K562 (cell line): ENCODE measurements around the gene NOS1.
"Not testable (repeated sequence)": the region's sequence is repeated elsewhere in the genome, so short reads cannot be mapped to it uniquely, and the experiment has no call there.

Experiments
- CEBPB ChIP-seq: fragments of 450-650 bp; IDR thresholded peaks from 2 replicates; pipeline ENCODE4 v1.6.1; 2016; ENCODE audit warnings: missing genetic modification characterization, missing compliant biosample characterization
- CHD1 ChIP-seq: fragments of 200-600 bp; sonication (generic); IDR thresholded peaks from one replicate; pipeline ENCODE4 v1.6.1; 2012; ENCODE audit warnings: mild to moderate bottlenecking, moderate library complexity, low read length, inconsistent platforms
- EZH2 ChIP-seq: IDR thresholded peaks from 2 replicates; pipeline ENCODE4 v1.6.1; 2012; ENCODE audit warnings: low read depth, mild to moderate bottlenecking, inconsistent platforms, low read length, borderline replicate concordance
- ILF3 ChIP-seq: fragments of 450-650 bp; IDR thresholded peaks from 2 replicates; pipeline ENCODE4 v1.6.1; 2018; ENCODE audit warnings: antibody characterized with exemption, mild to moderate bottlenecking, moderate library complexity, borderline replicate concordance
- JUN ChIP-seq, 2 experiments: sonication (generic) in 1 of 2; formaldehyde crosslinking in 1 of 2; IDR thresholded peaks; 2 replicates each; pipeline versions ENCODE4 v1.6.1 to v1.8.0; 2012 to 2022; ENCODE audit warnings: borderline replicate concordance in 2 of 2, mild to moderate bottlenecking in 2 of 2, improper control_type of control experiment in 1 of 2, low read depth in 1 of 2, low read length in 1 of 2, missing genetic modification reagents in 1 of 2
- NFXL1 ChIP-seq: fragments of 450-650 bp; formaldehyde crosslinking; IDR thresholded peaks from 2 replicates; pipeline ENCODE4 v1.4.0; 2021; ENCODE audit warnings: mild to moderate bottlenecking
- POLR2A ChIP-seq: fragments of 450-650 bp; conservative IDR thresholded peaks from 2 replicates; pipeline ENCODE4 v1.6.1; 2016
- SIN3A ChIP-seq, 2 experiments: fragments of 150-350 bp in 1 of 2; IDR thresholded peaks; 2 replicates each; pipeline ENCODE4 v1.6.1; 2011 to 2016; ENCODE audit warnings: borderline replicate concordance in 2 of 2, low read depth in 2 of 2, low read length in 2 of 2, mild to moderate bottlenecking in 2 of 2, moderate library complexity in 2 of 2; ENCODE audit not compliant: control insufficient read depth in 1 of 2
- SMARCC2 ChIP-seq: fragments of 450-650 bp; IDR thresholded peaks from 2 replicates; pipeline ENCODE4 v1.6.1; 2017; ENCODE audit warnings: antibody characterized with exemption, moderate library complexity, mild to moderate bottlenecking, low read depth
- YY1 ChIP-seq, 3 experiments: IDR thresholded peaks; 2 replicates each; pipeline ENCODE4 v1.6.1; 2011; ENCODE audit warnings: low read length in 2 of 3, mild to moderate bottlenecking in 2 of 3, moderate library complexity in 2 of 3, borderline replicate concordance in 1 of 3, control low read depth in 1 of 3, low read depth in 1 of 3; ENCODE audit not compliant: insufficient read depth in 3 of 3, insufficient replicate concordance in 2 of 3, control insufficient read depth in 1 of 3, insufficient read length in 1 of 3; ENCODE audit errors: extremely low read depth in 1 of 3
- TF ChIP-seq, protein P1 (sequence below), 2 experiments: fragments of 450-650 bp in 1 of 2; sonication (generic) in 1 of 2; formaldehyde crosslinking in 1 of 2; IDR thresholded peaks in 1 of 2; conservative IDR thresholded peaks in 1 of 2; 2 replicates each; pipeline versions ENCODE4 v1.6.1 to v1.8.1; 2016 to 2023; ENCODE audit warnings: mild to moderate bottlenecking in 2 of 2, moderate library complexity in 2 of 2, inconsistent platforms in 1 of 2, missing genetic modification reagents in 1 of 2
- TF ChIP-seq, protein P2 (sequence below), 3 experiments: IDR thresholded peaks in 2 of 3; conservative IDR thresholded peaks in 1 of 3; 2 replicates each; pipeline ENCODE4 v1.5.1; 2011 to 2012; ENCODE audit warnings: low read length in 3 of 3, mild to moderate bottlenecking in 3 of 3, control low read depth in 2 of 3, improper control_type of control experiment in 1 of 3, inconsistent platforms in 1 of 3, low read depth in 1 of 3, mixed read lengths in 1 of 3, moderate library complexity in 1 of 3; ENCODE audit not compliant: insufficient read depth in 2 of 3
- TF ChIP-seq, protein P3 (sequence below), 2 experiments: fragments of 450-650 bp in 1 of 2; sonication (generic) in 1 of 2; formaldehyde crosslinking in 1 of 2; IDR thresholded peaks; 2 replicates each; pipeline versions ENCODE4 v1.7.1 to v1.9.0; 2016 to 2022; ENCODE audit warnings: inconsistent platforms in 1 of 2, mild to moderate bottlenecking in 1 of 2, missing genetic modification reagents in 1 of 2

DNA sequence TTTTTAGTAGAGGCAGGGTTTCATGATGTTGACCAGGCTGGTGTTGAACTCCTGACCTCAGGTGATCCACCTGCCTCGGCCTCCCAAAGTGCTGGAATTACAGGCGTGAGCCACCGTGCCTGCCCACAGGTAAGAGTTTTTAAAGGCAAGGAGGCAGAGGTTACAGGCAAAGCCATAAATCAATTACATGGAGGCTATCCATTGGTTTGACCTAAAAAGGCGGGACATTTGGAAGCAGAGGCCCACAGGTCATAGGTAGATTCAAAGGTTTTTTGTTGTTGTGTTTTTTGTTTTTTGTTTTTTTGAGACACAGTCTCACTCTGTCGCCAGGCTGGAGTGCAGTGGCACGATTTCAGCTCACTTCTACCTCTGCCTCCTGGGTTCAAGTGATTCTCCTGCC is 165.1 kb downstream of the NOS1 start:
- TF ChIP-seq CHD1; JUN (IDR thresholded peaks at IDR 0.05; ENCODE audit: borderline replicate concordance, low read depth, low read length); JUN (CRISPR knock-in tag; IDR thresholded peaks at IDR 0.05; ENCODE audit: borderline replicate concordance); NFXL1 (CRISPR knock-in tag); EZH2; SIN3A (IDR thresholded peaks at IDR 0.05; ENCODE audit: borderline replicate concordance in 2 of 2, control insufficient read depth in 1 of 2, low read depth in 2 of 2, low read length in 2 of 2); ILF3; POLR2A; CEBPB; YY1 (IDR thresholded peaks at IDR 0.05; ENCODE audit: borderline replicate concordance in 1 of 3, control insufficient read depth in 1 of 3, extremely low read depth in 1 of 3, insufficient read depth in 3 of 3, insufficient read length in 1 of 3, insufficient replicate concordance in 2 of 3, low read depth in 1 of 3, low read length in 2 of 3); SMARCC2: not testable (repeated sequence)
- TF ChIP-seq, protein P1, sequence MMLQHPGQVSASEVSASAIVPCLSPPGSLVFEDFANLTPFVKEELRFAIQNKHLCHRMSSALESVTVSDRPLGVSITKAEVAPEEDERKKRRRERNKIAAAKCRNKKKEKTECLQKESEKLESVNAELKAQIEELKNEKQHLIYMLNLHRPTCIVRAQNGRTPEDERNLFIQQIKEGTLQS (IDR thresholded peaks at IDR 0.05), result not testable (repeated sequence)
- TF ChIP-seq, protein P1 (CRISPR knock-in tag; conservative IDR thresholded peaks at IDR 0.05), result not testable (repeated sequence)
- TF ChIP-seq, protein P2, sequence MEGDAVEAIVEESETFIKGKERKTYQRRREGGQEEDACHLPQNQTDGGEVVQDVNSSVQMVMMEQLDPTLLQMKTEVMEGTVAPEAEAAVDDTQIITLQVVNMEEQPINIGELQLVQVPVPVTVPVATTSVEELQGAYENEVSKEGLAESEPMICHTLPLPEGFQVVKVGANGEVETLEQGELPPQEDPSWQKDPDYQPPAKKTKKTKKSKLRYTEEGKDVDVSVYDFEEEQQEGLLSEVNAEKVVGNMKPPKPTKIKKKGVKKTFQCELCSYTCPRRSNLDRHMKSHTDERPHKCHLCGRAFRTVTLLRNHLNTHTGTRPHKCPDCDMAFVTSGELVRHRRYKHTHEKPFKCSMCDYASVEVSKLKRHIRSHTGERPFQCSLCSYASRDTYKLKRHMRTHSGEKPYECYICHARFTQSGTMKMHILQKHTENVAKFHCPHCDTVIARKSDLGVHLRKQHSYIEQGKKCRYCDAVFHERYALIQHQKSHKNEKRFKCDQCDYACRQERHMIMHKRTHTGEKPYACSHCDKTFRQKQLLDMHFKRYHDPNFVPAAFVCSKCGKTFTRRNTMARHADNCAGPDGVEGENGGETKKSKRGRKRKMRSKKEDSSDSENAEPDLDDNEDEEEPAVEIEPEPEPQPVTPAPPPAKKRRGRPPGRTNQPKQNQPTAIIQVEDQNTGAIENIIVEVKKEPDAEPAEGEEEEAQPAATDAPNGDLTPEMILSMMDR (IDR thresholded peaks at IDR 0.05 in 2 of 3, conservative IDR thresholded peaks at IDR 0.05 in 1 of 3; ENCODE audit: insufficient read depth in 2 of 3, low read depth in 1 of 3, low read length in 3 of 3), result not testable (repeated sequence)
- TF ChIP-seq, protein P3, sequence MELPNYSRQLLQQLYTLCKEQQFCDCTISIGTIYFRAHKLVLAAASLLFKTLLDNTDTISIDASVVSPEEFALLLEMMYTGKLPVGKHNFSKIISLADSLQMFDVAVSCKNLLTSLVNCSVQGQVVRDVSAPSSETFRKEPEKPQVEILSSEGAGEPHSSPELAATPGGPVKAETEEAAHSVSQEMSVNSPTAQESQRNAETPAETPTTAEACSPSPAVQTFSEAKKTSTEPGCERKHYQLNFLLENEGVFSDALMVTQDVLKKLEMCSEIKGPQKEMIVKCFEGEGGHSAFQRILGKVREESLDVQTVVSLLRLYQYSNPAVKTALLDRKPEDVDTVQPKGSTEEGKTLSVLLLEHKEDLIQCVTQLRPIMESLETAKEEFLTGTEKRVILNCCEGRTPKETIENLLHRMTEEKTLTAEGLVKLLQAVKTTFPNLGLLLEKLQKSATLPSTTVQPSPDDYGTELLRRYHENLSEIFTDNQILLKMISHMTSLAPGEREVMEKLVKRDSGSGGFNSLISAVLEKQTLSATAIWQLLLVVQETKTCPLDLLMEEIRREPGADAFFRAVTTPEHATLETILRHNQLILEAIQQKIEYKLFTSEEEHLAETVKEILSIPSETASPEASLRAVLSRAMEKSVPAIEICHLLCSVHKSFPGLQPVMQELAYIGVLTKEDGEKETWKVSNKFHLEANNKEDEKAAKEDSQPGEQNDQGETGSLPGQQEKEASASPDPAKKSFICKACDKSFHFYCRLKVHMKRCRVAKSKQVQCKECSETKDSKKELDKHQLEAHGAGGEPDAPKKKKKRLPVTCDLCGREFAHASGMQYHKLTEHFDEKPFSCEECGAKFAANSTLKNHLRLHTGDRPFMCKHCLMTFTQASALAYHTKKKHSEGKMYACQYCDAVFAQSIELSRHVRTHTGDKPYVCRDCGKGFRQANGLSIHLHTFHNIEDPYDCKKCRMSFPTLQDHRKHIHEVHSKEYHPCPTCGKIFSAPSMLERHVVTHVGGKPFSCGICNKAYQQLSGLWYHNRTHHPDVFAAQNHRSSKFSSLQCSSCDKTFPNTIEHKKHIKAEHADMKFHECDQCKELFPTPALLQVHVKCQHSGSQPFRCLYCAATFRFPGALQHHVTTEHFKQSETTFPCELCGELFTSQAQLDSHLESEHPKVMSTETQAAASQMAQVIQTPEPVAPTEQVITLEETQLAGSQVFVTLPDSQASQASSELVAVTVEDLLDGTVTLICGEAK (IDR thresholded peaks at IDR 0.05), result not testable (repeated sequence)
- TF ChIP-seq, protein P3 (CRISPR knock-in tag; IDR thresholded peaks at IDR 0.05), result not testable (repeated sequence)
